GM12878 (cell line): Measurements from ENCODE around the gene HOXB1. TPM values are rescaled to one million over a fixed set of nuclear protein-coding genes. Genes with fewer than 3 reads are reported as not detected.

Source experiments
- ATAC-seq: fragments of 200-7000 bp; cut with Tn5 transposase; 3 replicates; pipeline ENCODE4 v1.9.1; 2020; ENCODE audit warnings: mild to moderate bottlenecking, moderate library complexity
- BruUV-seq: library from RNA; stranded (reverse); fragments of 400-500 nt; replicated peaks from 2 replicates; lab custom pipeline; 2021; lab: Mats Ljungman, UMichigan
- CTCF ChIA-PET: fragments of 300-600 bp; sonication (Branson Sonifier 250); formaldehyde crosslinking; extraction: SDS; loops from one replicate; lab custom pipeline; 2021; ENCODE audit warnings: inconsistent platforms; lab: Yijun Ruan, JAX
- POLR2A ChIA-PET: fragments of 350-600 bp; formaldehyde crosslinking; extraction: SDS; loops from one replicate; lab custom pipeline; 2021; ENCODE audit warnings: inconsistent platforms; lab: Charles Lee
- RAD21 ChIA-PET: fragments of 300-600 bp; sonication (Branson Sonifier 250); formaldehyde crosslinking; loops from one replicate; lab custom pipeline; 2023; ENCODE audit warnings: antibody characterized with exemption; ENCODE audit not compliant: unreplicated experiment; lab: Charles Lee
- SMC1A ChIA-PET: fragments of 300-600 bp; sonication (Branson Sonifier 250); formaldehyde crosslinking; loops from one replicate; lab custom pipeline; 2023; ENCODE audit not compliant: unreplicated experiment, uncharacterized antibody; lab: Charles Lee
- DNase-seq: peaks from one replicate; pipeline ENCODE4 v3.0.0-alpha.2; 2011; ENCODE audit warnings: low read depth, low spot score
- FAIRE-seq: peaks from 3 replicates; lab custom pipeline; 2011; peaks lifted over from hg19 to GRCh38; lab: Jason Lieb, UNC
- H2AFZ ChIP-seq: 2 replicates; pipeline ENCODE4 v1.6.0; 2011; ENCODE audit warnings: low read depth, low read length, control low read depth; ENCODE audit not compliant: control insufficient read depth
- H3K27ac ChIP-seq: 2 replicates; pipeline ENCODE4 v1.5.1; 2011; ENCODE audit warnings: control low read depth; ENCODE audit not compliant: control insufficient read depth, insufficient read depth
- H3K27me3 ChIP-seq, 2 experiments: replicated peaks in 1 of 2; 2 replicates each; pipeline versions ENCODE4 v1.6.0 to v1.6.1; 2011; ENCODE audit warnings: low read length in 1 of 2; ENCODE audit not compliant: control insufficient read depth in 2 of 2, insufficient read depth in 2 of 2
- H3K36me3 ChIP-seq, 2 experiments: 2 replicates each; pipeline ENCODE4 v1.5.1; 2011; ENCODE audit warnings: low read length in 1 of 2; ENCODE audit not compliant: control insufficient read depth in 2 of 2, insufficient read depth in 2 of 2
- H3K4me1 ChIP-seq: 2 replicates; pipeline ENCODE4 v1.6.1; 2011; ENCODE audit warnings: mild to moderate bottlenecking, low read length, moderate library complexity, mixed read lengths; ENCODE audit not compliant: control insufficient read depth, insufficient read depth
- H3K4me2 ChIP-seq: 2 replicates; pipeline ENCODE4 v1.6.0; 2011; ENCODE audit warnings: control low read depth; ENCODE audit not compliant: control insufficient read depth, insufficient read depth
- H3K4me3 ChIP-seq: fragments of 200-600 bp; sonication (generic); 2 replicates; pipeline ENCODE4 v1.5.1; 2016
- H3K79me2 ChIP-seq: 2 replicates; pipeline ENCODE4 v1.6.0; 2011; ENCODE audit warnings: low read length; ENCODE audit not compliant: control insufficient read depth, insufficient read depth
- H3K9ac ChIP-seq: 2 replicates; pipeline ENCODE4 v1.8.0; 2011; ENCODE audit warnings: low read length, control low read depth, mixed read lengths; ENCODE audit not compliant: control insufficient read depth, insufficient read depth
- H3K9me3 ChIP-seq: replicated peaks from 3 replicates; pipeline ENCODE4 v1.5.1; 2011; ENCODE audit warnings: mild to moderate bottlenecking, low read length; ENCODE audit not compliant: control insufficient read depth, insufficient read depth
- H4K20me1 ChIP-seq: 2 replicates; pipeline ENCODE4 v1.6.0; 2011; ENCODE audit not compliant: control insufficient read depth, insufficient read depth
- LARP7 ChIP-seq: fragments of 450-650 bp; IDR thresholded peaks from 2 replicates; pipeline ENCODE4 v1.6.1; 2017; ENCODE audit warnings: mild to moderate bottlenecking
- POLR2AphosphoS2 ChIP-seq: IDR thresholded peaks from 2 replicates; pipeline ENCODE4 v1.6.1; 2011; ENCODE audit warnings: low read depth, mild to moderate bottlenecking, low read length, improper control_type of control experiment, moderate library complexity
- RAD21 ChIP-seq: IDR thresholded peaks from 2 replicates; pipeline ENCODE4 v1.6.1; 2011; ENCODE audit warnings: mild to moderate bottlenecking, low read depth, low read length, moderate library complexity; ENCODE audit not compliant: insufficient read depth
- REST ChIP-seq: IDR thresholded peaks from 2 replicates; pipeline ENCODE4 v1.6.1; 2012; ENCODE audit warnings: mild to moderate bottlenecking, low read depth, low read length
- ZBTB40 ChIP-seq: fragments of 450-650 bp; IDR thresholded peaks from 2 replicates; pipeline ENCODE4 v1.6.1; 2016; ENCODE audit warnings: mild to moderate bottlenecking, moderate library complexity, borderline replicate concordance
- ZNF207 ChIP-seq: fragments of 450-650 bp; IDR thresholded peaks from 2 replicates; pipeline ENCODE4 v1.6.1; 2014; ENCODE audit warnings: antibody characterized with exemption, mild to moderate bottlenecking, borderline replicate concordance
- ZNF687 ChIP-seq: fragments of 450-650 bp; IDR thresholded peaks from 2 replicates; pipeline ENCODE4 v1.6.1; 2017; ENCODE audit warnings: mild to moderate bottlenecking, moderate library complexity
- WGBS: methylation state at CpG from one replicate; pipeline ENCODE4 v1.1.6; 2016; ENCODE audit warnings: low lambda C conversion rate; ENCODE audit not compliant: insufficient replicate concordance, insufficient coverage; ENCODE audit errors: missing lambda C conversion rate; 5-methylcytosine and 5-hydroxymethylcytosine counted together
- in situ Hi-C: fragments of 300-500 bp; cut with MboI; formaldehyde crosslinking; loops from 9 replicates; pipeline ENCODE4 v1.14.3; 2018; ENCODE audit warnings: mixed read lengths
- intact Hi-C: fragments of 100-400 bp; cut with micrococcal nuclease; formaldehyde crosslinking; loops from one replicate; pipeline ENCODE4 v1.14.2; 2022; ENCODE audit not compliant: unreplicated experiment
- polyA plus RNA-seq, 11 experiments: library from polyadenylated mRNA; depleted of rRNA in 4 of 11; unstranded in 6 of 11; stranded (reverse) in 5 of 11; fragments of >200 nt; fragmentation: Nextera tagmentation in 4 of 11; fragmentation: Illumina TruSeq in 1 of 11; extraction: Ambion mirVana in 4 of 11; extraction: Trizol in 1 of 11; gene quantifications; 1 replicate in 1 of 11; 2 replicates in 10 of 11; pipeline versions ENCODE4 v1.2.1 to v1.2.3, GENCODE V29; 2011 to 2016; ENCODE audit warnings: inconsistent platforms in 2 of 11, missing spikeins in 2 of 11, low read depth in 1 of 11
- total RNA-seq, 4 experiments: library from RNA; depleted of rRNA in 3 of 4; stranded (reverse); fragments of >200 nt in 3 of 4; fragmentation: Illumina TruSeq in 1 of 4; extraction: Trizol in 1 of 4; gene quantifications; 2 replicates each; pipeline versions ENCODE4 v1.2.1 to v1.2.3, GENCODE V29; 2013 to 2021
- TF ChIP-seq, protein P1 (sequence below): fragments of 450-650 bp; IDR thresholded peaks from 2 replicates; pipeline ENCODE4 v1.6.1; 2016; ENCODE audit warnings: mild to moderate bottlenecking

HOXB1 gene
- total and polyA plus RNA-seq, 10 of the 15 experiments (the other 5 are each of a cell fraction or from before 2014, with no cell fraction given): not detected

DNA sequence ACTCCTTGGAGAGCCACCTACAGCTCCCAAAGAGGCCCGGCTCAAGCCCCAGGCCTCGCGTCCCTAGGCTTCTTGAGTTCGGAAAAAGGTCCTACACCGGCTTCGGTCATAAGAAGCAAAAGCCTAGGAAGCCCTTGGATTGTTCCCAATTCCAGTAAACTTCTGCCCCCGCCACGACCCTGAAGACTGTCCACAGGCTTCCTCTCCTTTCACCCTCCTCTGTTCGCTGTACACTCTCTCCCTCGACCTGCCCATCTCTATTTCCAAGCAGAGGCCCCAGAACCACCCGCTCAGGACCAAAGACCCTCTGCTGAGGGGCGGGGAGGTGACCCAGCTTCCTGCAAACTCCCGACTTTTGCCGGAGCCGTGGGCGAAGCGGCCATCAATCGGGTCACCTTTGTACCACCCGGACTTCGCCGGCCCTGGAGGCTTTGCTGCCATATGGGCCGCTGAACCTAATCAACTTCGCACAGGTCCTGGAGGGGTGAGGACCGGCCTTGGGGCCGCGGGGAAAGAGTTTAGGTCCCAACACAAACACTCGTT is 11.4 kb upstream of the HOXB1 start:
- WGBS: 34% methylated on average over 27 of the region's 27 CpGs
- Histone ChIP-seq H3K4me3 (peak overlapping the region; percentile 81), H2AFZ (peak overlapping the region; percentile 60), H3K27me3 (peaks cover 0 to 4% of the 10 kb centered on the region in 2 experiments; a peak in 1 of 4 replicates), H3K36me3 (no peaks in the 10 kb centered on the region), H3K27ac (peak overlapping the region; percentile 49), H3K79me2 (peaks cover 12% of the 10 kb centered on the region), H3K4me1 (peaks cover 7% of the 10 kb centered on the region), H3K4me2 (peak overlapping the region; percentile 40), H3K9ac (peak overlapping the region; percentile 77), H4K20me1 (no peaks in the 10 kb centered on the region), H3K9me3 (no peaks in the 10 kb centered on the region)
- intact Hi-C loops: loop anchor here (2.0 to 5.0 kb wide), 2 partner anchors 31 to 50 kb away; no protein-coding TSS in a partner anchor
- FAIRE-seq (no peak), ATAC-seq (peak; percentile 46), DNase-seq (no peak)
- RAD21 ChIA-PET: interaction anchor here (0.7 to 3.3 kb wide), 5 partner anchors 31 to 195 kb away, joined by 3 to 18 read pairs (median 4); no protein-coding TSS in a partner anchor
- POLR2A ChIA-PET: interaction anchor here (0.9 to 2.0 kb wide), 5 partner anchors 29 to 180 kb away, joined by 3 to 9 read pairs (median 4); no protein-coding TSS in a partner anchor
- BruUV-seq: no TSS peak
- in situ Hi-C loops: no loop called here
- CTCF ChIA-PET: interaction anchor here (0.6 to 2.8 kb wide), 3 partner anchors 17 to 280 kb away, joined by 3 to 12 read pairs (median 4); no protein-coding TSS in a partner anchor
- SMC1A ChIA-PET: interaction anchor here (1.0 to 2.8 kb wide), 9 partner anchors 8 to 207 kb away, joined by 3 to 13 read pairs (median 3); no protein-coding TSS in a partner anchor
- peak; percentile 8; the same call in 1 of the 2 replicates for TF ChIP-seq LARP7
- TF ChIP-seq ZNF687: peak; percentile 65
- peak; percentile 13; the same call in 1 of the 2 replicates for TF ChIP-seq POLR2AphosphoS2
- TF ChIP-seq, protein P1, sequence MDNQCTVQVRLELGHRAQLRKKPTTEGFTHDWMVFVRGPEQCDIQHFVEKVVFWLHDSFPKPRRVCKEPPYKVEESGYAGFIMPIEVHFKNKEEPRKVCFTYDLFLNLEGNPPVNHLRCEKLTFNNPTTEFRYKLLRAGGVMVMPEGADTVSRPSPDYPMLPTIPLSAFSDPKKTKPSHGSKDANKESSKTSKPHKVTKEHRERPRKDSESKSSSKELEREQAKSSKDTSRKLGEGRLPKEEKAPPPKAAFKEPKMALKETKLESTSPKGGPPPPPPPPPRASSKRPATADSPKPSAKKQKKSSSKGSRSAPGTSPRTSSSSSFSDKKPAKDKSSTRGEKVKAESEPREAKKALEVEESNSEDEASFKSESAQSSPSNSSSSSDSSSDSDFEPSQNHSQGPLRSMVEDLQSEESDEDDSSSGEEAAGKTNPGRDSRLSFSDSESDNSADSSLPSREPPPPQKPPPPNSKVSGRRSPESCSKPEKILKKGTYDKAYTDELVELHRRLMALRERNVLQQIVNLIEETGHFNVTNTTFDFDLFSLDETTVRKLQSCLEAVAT: peak; percentile 98
- no peak for TF ChIP-seq ZNF207
- TF ChIP-seq RAD21: no peak
- TF ChIP-seq REST: no peak
- TF ChIP-seq ZBTB40: peak; percentile 37; the same call in 1 of the 2 replicates
